Mesodermal cell (in vitro differentiated cells): ENCODE results near the gene STK39.
"Not testable (repeated sequence)": the region's sequence is repeated elsewhere in the genome, so short reads cannot be mapped to it uniquely, and the experiment has no call there.

Experiments used
- H3K27ac ChIP-seq: 2 replicates; pipeline ENCODE4 v1.7.0; 2013; ENCODE audit warnings: mild to moderate bottlenecking, low read depth, low read length, moderate library complexity; ENCODE audit not compliant: severe bottlenecking
- H3K36me3 ChIP-seq: 2 replicates; pipeline ENCODE4 v1.7.1; 2013; ENCODE audit warnings: mild to moderate bottlenecking, low read length, moderate library complexity; ENCODE audit not compliant: control insufficient read depth, insufficient read depth
- H3K4me1 ChIP-seq: one replicate; pipeline ENCODE4 v1.7.1; 2013; ENCODE audit warnings: mild to moderate bottlenecking, low read length; ENCODE audit not compliant: insufficient read depth, control insufficient read depth, poor library complexity, severe bottlenecking
- H3K4me3 ChIP-seq: 2 replicates; pipeline ENCODE4 v1.7.0; 2013; ENCODE audit warnings: low read length, control low read depth, mild to moderate bottlenecking; ENCODE audit not compliant: insufficient read depth, poor library complexity, severe bottlenecking; ENCODE audit errors: extremely low read depth
- H3K9me3 ChIP-seq: 2 replicates; pipeline ENCODE4 v1.7.1; 2013; ENCODE audit warnings: mild to moderate bottlenecking, low read length, moderate library complexity; ENCODE audit not compliant: control insufficient read depth
- WGBS, 2 experiments: methylation state at CpG; one replicate each; pipeline ENCODE4 v1.1.5; 2013; ENCODE audit warnings: missing lambda C conversion rate in 2 of 2; ENCODE audit not compliant: insufficient coverage in 2 of 2; 5-methylcytosine and 5-hydroxymethylcytosine counted together

The STK39 gene

DNA sequence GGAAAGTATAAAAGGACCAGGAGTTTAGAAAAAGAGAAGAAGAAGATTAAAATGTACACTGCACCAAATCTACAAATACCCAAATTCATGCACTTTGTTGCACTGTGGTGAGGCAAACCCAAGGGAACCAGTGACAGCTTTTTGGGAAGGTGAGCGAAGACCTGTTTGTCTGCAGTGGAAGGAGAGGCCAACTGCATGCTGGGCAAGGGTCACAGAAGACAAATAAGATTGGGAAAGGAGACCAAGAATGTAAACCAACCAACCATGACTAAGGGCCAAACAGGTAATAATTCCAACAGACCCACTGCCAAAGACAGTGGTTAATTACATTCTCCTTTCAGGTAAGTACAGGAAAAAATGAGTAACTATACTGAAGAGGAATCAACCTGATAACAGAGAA is 202.8 kb downstream of the STK39 start:
- no peaks in the 10 kb centered on the region for H3K36me3 ChIP-seq
- no peak overlapping the region for H3K27ac ChIP-seq
- H3K9me3 ChIP-seq, result no peaks in the 10 kb centered on the region
- H3K4me3 ChIP-seq, result no peak overlapping the region
- H3K4me1 ChIP-seq, result no peaks in the 10 kb centered on the region
- WGBS, 2 experiments, result 86 to 100% methylated on average over 1 of the region's 1 CpG

DNA sequence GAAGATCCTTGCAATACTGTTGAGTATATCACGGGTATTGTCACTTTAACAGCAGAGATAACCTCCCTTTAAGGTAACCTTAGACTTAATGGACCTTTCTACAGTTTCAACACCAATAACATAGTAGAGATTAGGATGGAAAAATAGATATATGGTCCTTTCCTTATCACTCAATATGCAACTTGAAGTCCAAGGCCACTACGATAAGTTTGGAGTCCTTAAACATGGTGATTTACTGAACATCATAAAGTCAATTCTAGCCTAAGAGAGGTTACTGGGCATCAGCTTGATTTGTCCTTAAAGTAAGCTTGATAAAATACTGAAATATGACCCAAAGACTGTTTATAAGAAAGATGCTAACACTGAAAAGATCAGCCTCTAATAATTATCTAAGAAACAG is 203.2 kb downstream of the STK39 start:
- no CpG with 5 or more reads among the region's 2 CpGs for WGBS, 2 experiments
- Histone ChIP-seq H3K4me3 (no peak overlapping the region), H3K27ac (no peak overlapping the region), H3K9me3 (no peaks in the 10 kb centered on the region), H3K36me3 (no peaks in the 10 kb centered on the region), H3K4me1 (no peaks in the 10 kb centered on the region)

DNA sequence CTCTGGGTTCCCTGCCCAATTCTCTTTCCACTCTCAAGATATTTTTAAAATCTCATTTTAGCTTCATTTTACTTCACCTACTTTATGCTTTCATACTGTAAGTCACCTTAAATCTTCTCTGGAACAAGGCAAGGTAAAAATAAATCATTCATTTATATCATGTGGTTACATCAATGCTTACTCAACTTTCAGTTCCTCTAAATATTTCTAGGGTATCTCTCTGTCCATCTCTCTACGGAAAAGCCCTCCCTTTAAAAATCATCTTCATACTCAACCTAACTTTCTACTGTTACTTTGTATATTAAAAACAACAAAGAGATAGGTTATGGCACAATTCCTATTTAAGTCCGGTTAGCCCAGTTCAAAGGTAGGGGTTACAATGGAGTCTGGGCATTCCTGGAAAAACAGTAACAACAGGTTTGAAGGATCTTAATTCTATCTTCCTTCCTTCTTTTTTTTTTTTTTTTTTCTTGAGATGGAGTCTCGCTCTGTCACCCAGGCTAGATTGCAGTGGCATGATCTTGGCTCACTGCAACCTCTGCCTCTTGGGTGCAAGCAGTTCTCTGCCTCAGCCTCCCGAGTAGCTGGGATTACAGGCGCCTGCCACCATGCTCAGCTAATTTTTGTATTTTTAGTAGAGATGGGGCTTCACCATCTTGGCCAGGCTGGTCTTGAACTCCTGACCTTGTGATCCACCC is 205.1 kb downstream of the STK39 start:
- H3K9me3 ChIP-seq, H3K4me3 ChIP-seq, H3K27ac ChIP-seq, H3K4me1 ChIP-seq, H3K36me3 ChIP-seq: not testable (repeated sequence)
- 86% methylated on average over 1 of the region's 5 CpGs; no CpG with 5 or more reads in 1 of the 2 experiments for WGBS, 2 experiments

DNA sequence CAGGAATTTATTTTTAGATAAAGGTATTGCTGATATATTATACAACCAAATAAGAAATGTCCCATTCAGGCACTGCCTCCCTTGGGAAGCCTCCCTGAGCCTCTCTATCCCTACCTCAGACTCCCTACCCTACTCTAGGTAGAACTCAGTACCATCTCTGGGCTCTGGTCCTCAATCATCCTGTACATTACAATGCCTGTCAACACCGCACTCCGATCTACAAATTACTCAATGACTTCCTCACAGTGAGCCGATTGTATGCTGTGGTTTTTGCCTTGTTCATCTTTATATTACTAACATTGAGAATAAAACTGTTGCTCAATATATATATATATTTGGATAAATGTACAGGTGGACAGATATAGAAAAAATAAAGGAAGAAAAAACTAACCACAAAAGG is 207.5 kb downstream of the STK39 start:
- Histone ChIP-seq H3K36me3 (peaks cover under 1% of the 10 kb centered on the region), H3K4me1 (no peaks in the 10 kb centered on the region), H3K4me3 (no peak overlapping the region), H3K27ac (no peak overlapping the region), H3K9me3 (no peaks in the 10 kb centered on the region)
- WGBS, 2 experiments, result no CpG with 5 or more reads among the region's 3 CpGs

DNA sequence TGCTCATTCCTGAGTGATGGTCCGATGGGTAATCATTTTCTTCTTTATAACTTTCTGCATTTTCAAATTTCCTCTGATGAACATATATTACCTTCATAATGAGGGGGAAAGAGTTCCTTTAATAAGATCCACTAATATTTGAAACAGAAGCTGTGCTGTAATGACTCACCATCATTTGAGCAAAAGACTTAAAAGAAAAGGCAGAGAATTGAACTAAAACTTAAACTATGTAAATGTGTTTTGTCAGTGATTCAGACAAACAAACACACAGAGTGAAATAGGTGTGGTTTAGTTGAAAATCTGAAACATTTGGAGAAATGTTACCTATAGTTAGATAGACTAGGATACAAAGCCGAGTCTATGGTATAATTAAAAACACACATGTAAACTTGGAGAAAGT is 209.6 kb downstream of the STK39 start:
- H3K36me3 ChIP-seq, result peaks cover 5% of the 10 kb centered on the region
- H3K4me3 ChIP-seq, result no peak overlapping the region
- WGBS, 2 experiments, result 80 to 83% methylated on average over 1 of the region's 2 CpGs
- no peak overlapping the region for H3K27ac ChIP-seq
- no peaks in the 10 kb centered on the region for H3K4me1 ChIP-seq
- H3K9me3 ChIP-seq, result no peaks in the 10 kb centered on the region

DNA sequence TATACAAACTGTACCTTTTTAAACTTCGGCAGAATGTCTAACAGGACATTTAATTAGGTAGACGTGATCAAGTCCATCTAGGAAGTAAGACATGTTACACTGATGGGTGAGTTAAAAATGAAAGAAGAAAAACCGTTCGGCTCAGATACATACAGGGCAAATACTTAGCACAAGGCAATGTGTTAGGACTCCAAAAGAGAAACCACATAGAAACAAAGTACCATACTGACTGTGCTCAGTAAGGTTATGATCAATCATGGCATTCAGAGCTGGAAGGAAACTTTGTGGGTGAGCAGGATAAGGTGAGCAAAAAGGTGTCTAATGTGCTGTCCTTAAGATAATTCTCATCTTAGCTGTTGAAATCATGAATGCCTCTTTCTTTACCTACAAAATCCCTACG is 211.9 kb downstream of the STK39 start:
- Histone ChIP-seq H3K4me1 (peaks cover 6% of the 10 kb centered on the region), H3K27ac (no peak overlapping the region), H3K9me3 (no peaks in the 10 kb centered on the region), H3K4me3 (no peak overlapping the region), H3K36me3 (peaks cover 5% of the 10 kb centered on the region)
- WGBS, 2 experiments, result 95 to 100% methylated on average over 3 of the region's 5 CpGs

DNA sequence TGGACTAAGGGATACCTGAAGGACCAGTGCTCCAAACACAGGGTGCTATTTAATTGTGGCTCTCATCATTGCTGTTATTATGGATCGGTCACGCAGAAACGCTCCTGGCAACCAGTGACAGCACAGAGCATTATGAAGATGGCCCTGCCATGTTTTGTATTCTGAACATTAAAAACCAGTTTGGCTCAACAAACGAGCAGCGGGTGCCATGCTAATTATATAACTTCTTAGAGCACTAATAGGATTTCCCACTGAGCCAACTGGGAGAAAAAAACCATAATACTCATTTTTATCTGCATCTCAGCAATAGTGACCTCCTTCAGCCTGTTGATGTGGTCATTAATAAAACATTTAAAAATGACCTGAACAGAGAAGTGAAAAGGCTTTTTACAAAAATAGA is 212.8 kb downstream of the STK39 start:
- H3K4me1 ChIP-seq, result peaks cover 8% of the 10 kb centered on the region
- WGBS, 2 experiments, result 95 to 96% methylated on average over 5 of the region's 5 CpGs
- H3K27ac ChIP-seq, result no peak overlapping the region
- no peak overlapping the region for H3K4me3 ChIP-seq
- H3K36me3 ChIP-seq, result peaks cover 5% of the 10 kb centered on the region
- H3K9me3 ChIP-seq, result no peaks in the 10 kb centered on the region

DNA sequence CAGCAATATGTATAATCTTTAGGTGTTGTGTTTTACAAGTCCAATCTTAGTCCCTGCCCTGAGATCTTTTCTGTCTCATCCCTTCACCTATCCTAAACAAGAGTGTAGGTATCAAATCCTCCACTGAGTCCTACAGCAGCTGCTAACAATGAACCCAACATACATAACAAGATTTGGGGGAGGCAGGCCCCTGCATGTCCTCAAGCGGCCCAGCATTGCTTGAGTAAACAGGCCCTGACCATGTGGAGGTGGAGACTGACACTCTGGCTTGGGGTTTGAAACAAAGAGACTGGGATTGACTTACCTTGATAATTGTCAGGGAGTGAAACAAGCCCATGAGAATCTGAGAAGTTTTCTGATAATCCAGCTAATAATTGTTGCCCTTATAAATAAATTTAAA is 213.4 kb downstream of the STK39 start:
- 100% methylated on average over 1 of the region's 1 CpG for WGBS, 2 experiments
- Histone ChIP-seq H3K4me3 (no peak overlapping the region), H3K4me1 (peaks cover 8% of the 10 kb centered on the region), H3K27ac (no peak overlapping the region), H3K36me3 (peaks cover 5% of the 10 kb centered on the region), H3K9me3 (no peaks in the 10 kb centered on the region)

DNA sequence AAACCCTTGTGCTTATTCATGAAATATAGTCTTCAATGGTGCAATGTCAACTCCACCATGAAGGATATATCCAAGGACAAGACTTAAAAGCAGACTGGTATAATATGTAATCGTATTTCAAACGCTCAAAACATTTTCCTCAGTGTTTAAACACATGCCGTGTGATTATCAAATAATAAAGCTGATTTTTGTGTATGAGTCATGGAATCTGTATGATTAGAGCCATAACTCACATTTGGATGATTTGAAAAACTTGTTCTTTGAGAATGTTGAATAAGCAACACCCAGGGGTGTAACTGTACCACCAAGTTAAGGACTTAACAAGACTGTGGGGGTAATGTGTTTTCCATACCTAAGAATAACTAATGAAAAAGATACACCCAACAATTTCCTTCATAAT is 215.3 kb downstream of the STK39 start:
- Histone ChIP-seq H3K27ac (no peak overlapping the region), H3K36me3 (peaks cover 5% of the 10 kb centered on the region), H3K9me3 (no peaks in the 10 kb centered on the region), H3K4me1 (peaks cover 8% of the 10 kb centered on the region), H3K4me3 (no peak overlapping the region)
- WGBS, 2 experiments, result 80 to 100% methylated on average over 1 to 2 of the region's 3 CpGs

DNA sequence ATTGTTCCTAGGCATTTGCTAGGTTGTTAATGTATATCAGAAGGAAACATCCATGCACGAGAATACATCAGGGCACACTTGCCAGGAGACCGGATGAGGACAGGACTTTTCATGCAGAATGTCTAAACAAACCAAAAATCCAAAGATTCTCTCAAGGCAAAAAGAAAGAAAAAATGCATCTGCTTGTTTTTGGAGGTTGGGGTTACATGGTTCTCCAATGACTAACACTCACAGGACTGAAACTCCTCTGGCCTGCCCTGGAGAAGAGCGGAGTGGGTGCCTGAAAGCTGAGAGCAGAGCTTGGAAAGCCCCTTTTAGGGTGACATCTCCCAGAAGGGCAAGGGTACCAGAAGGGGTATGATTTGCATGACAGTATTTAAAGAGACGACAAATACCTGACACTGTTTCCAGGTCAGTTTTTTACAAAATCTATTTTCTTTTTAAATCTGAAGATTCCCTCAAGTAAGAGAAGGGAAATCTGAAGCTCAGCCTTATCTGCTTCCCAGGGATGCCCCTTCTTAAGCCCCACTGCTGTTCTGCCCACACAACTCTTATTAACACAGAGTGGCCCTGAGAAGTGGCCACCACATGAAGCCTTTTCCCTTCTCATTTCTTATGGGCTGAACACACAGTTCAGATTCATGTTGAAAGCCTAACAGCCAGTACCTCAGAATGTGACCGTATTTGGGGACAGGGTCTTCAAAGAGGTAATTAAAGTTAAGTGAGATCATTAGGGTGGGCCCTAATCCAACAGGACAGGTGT is 216.4 kb downstream of the STK39 start:
- Histone ChIP-seq H3K27ac (peak overlapping the region; percentile 8), H3K4me3 (no peak overlapping the region), H3K4me1 (peaks cover 8% of the 10 kb centered on the region), H3K9me3 (no peaks in the 10 kb centered on the region), H3K36me3 (peaks cover 5% of the 10 kb centered on the region)
- 89 to 95% methylated on average over 1 to 3 of the region's 5 CpGs for WGBS, 2 experiments

DNA sequence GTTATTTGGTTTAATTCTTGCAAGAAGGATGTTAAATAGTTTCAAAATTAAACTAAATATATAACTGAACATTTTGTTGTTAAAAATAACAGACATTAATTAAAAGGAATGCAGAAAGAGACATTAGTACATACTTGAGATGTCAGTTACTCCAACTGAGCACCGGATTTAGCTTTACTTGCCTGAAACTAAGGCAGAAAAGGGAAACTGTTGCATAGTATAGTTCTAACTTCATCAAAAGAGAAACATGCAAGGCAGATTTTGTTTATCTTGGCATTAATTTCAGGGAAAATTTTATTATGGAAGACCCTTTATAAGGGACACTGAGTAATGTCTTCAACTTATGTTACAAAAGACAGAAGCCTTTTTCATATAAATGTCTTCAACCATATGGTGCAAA is 218.3 kb downstream of the STK39 start:
- Histone ChIP-seq H3K27ac (no peak overlapping the region), H3K4me3 (no peak overlapping the region), H3K36me3 (peaks cover 3% of the 10 kb centered on the region), H3K4me1 (peaks cover 8% of the 10 kb centered on the region), H3K9me3 (no peaks in the 10 kb centered on the region)
- WGBS, 2 experiments, result no CpG with 5 or more reads among the region's 1 CpG
